Lower leg skin (tissue), 3 donors: ENCODE measurements around the gene BAZ1B.

Experiments
- POLR2A ChIP-seq, 2 donors: fragments of 450-650 bp; IDR thresholded peaks; one replicate each; pipeline ENCODE4 v1.6.1; 2016 to 2017; ENCODE audit warnings: antibody characterized with exemption in 2 of 2, mild to moderate bottlenecking in 1 of 2, moderate library complexity in 1 of 2
- TF ChIP-seq, protein P1 (sequence below), 3 donors: fragments of 450-650 bp; IDR thresholded peaks; one replicate each; pipeline ENCODE4 v1.5.1; 2016; ENCODE audit warnings: antibody characterized with exemption in 3 of 3, mild to moderate bottlenecking in 3 of 3, moderate library complexity in 2 of 3

- TF ChIP-seq, protein P1, sequence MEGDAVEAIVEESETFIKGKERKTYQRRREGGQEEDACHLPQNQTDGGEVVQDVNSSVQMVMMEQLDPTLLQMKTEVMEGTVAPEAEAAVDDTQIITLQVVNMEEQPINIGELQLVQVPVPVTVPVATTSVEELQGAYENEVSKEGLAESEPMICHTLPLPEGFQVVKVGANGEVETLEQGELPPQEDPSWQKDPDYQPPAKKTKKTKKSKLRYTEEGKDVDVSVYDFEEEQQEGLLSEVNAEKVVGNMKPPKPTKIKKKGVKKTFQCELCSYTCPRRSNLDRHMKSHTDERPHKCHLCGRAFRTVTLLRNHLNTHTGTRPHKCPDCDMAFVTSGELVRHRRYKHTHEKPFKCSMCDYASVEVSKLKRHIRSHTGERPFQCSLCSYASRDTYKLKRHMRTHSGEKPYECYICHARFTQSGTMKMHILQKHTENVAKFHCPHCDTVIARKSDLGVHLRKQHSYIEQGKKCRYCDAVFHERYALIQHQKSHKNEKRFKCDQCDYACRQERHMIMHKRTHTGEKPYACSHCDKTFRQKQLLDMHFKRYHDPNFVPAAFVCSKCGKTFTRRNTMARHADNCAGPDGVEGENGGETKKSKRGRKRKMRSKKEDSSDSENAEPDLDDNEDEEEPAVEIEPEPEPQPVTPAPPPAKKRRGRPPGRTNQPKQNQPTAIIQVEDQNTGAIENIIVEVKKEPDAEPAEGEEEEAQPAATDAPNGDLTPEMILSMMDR (IDR thresholded peaks at IDR 0.05) = no peak
- no peak for TF ChIP-seq POLR2A (IDR thresholded peaks at IDR 0.05)
Measured at GRCh38 chr7:73443548-73444255, 78.4 kb downstream of the BAZ1B start.
